Muscle of back (tissue), 11 donors: ENCODE results near the gene TNFRSF1B. TPM values are rescaled to one million over a fixed set of nuclear protein-coding genes. Genes with fewer than 3 reads are reported as not detected.

ENCODE experiments used
- DNase-seq, 3 donors: peaks; one replicate each; pipeline versions ENCODE4 v3.0.0 to v3.0.0-alpha.2; 2013
- polyA plus RNA-seq, 10 donors: library from polyadenylated mRNA; unstranded; fragments of 120-200 nt; gene quantifications; one replicate each; pipeline ENCODE4 v1.2.1, GENCODE V29; 2013; ENCODE audit not compliant: insufficient read length in 10 of 10

TNFRSF1B gene
- polyA plus RNA-seq, 10 donors: 10.5 to 18.2 (median 12.4) TPM

GRCh38 chr1:12174924-12175810 is 8.4 kb downstream of the TNFRSF1B start:
- peak in 1 of 3 donors; percentile 78 for DNase-seq

GRCh38 chr1:12176298-12177118 is 9.7 kb downstream of the TNFRSF1B start:
- DNase-seq: no peak

GRCh38 chr1:12177156-12177998 is 10.6 kb downstream of the TNFRSF1B start:
- DNase-seq: no peak

GRCh38 chr1:12177999-12178441 is 11.2 kb downstream of the TNFRSF1B start:
- peak in 2 of 3 donors; percentile 49 to 52 for DNase-seq

GRCh38 chr1:12178511-12178910 is 11.7 kb downstream of the TNFRSF1B start:
- DNase-seq: no peak

- peak in 1 of 3 donors; percentile 37 for DNase-seq
Observed at GRCh38 chr1:12179111-12179519, 12.3 kb downstream of the TNFRSF1B start.

GRCh38 chr1:12179676-12180075 is 12.9 kb downstream of the TNFRSF1B start:
- no peak for DNase-seq

- DNase-seq: peak in 1 of 3 donors; percentile 53
Observed at GRCh38 chr1:12180315-12180714, 13.5 kb downstream of the TNFRSF1B start.

- no peak for DNase-seq
Observed at GRCh38 chr1:12180903-12181302, 14.1 kb downstream of the TNFRSF1B start.

- no peak for DNase-seq
Observed at GRCh38 chr1:12181568-12181967, 14.8 kb downstream of the TNFRSF1B start.

- DNase-seq: no peak
Observed at GRCh38 chr1:12182410-12182984, 15.7 kb downstream of the TNFRSF1B start.

- no peak for DNase-seq
Observed at GRCh38 chr1:12183095-12183794, 16.5 kb downstream of the TNFRSF1B start.

- DNase-seq: peak; percentile 48 to 86 (median 67)
Observed at GRCh38 chr1:12184008-12184681, 17.4 kb downstream of the TNFRSF1B start.

GRCh38 chr1:12185036-12185917 is 18.5 kb downstream of the TNFRSF1B start:
- DNase-seq: no peak

- DNase-seq: no peak
Observed at GRCh38 chr1:12185918-12186678, 19.3 kb downstream of the TNFRSF1B start.

- no peak for DNase-seq
Observed at GRCh38 chr1:12186679-12186985, 19.8 kb downstream of the TNFRSF1B start.

- no peak for DNase-seq
Observed at GRCh38 chr1:12188115-12188514, 21.3 kb downstream of the TNFRSF1B start.

GRCh38 chr1:12188657-12189327 is 22.0 kb downstream of the TNFRSF1B start:
- DNase-seq: no peak
